ENCODE measurements around the gene STK32C. TPM values are rescaled to one million over a fixed set of nuclear protein-coding genes. Genes with fewer than 3 reads are reported as not detected.

Gene STK32C
- polyA plus RNA-seq, 1 donor from 2014 or later = 23.2 TPM

GRCh38 chr10:132257271-132257670, 50.5 kb downstream of the STK32C start:
- H4K20me1 ChIP-seq (ENCODE audit: insufficient read depth) = no peaks in the 10 kb centered on the region
- H3K9me2 ChIP-seq (ENCODE audit: insufficient read depth, low read length) = no peaks in the 10 kb centered on the region
- no peaks in the 10 kb centered on the region for H3K9me3 ChIP-seq (ENCODE audit: low read length)
- H3F3A ChIP-seq (ENCODE audit: insufficient read depth, low read length, poor library complexity, severe bottlenecking) = no peaks in the 10 kb centered on the region
- H2AFZ ChIP-seq (ENCODE audit: low read depth, low read length) = no peak overlapping the region
- H3K4me2 ChIP-seq (ENCODE audit: low read length) = no peak overlapping the region
- no peak overlapping the region for H3K27ac ChIP-seq (ENCODE audit: low read length)
- H3K9ac ChIP-seq (ENCODE audit: low read length) = no peak overlapping the region
- H3K36me3 ChIP-seq (ENCODE audit: insufficient read depth, low read length) = no peaks in the 10 kb centered on the region
- TF ChIP-seq MXI1 (conservative IDR thresholded peaks at IDR 0.05; ENCODE audit: poor library complexity, severe bottlenecking) (no peak), SMC3 (conservative IDR thresholded peaks at IDR 0.05; ENCODE audit: poor library complexity) (no peak)
- no peaks in the 10 kb centered on the region for H3K79me2 ChIP-seq (replicated peaks; ENCODE audit: insufficient read depth, low read length)
- H3K27me3 ChIP-seq (ENCODE audit: insufficient read depth, low read depth, low read length) = no peaks in the 10 kb centered on the region
- H3K4me3 ChIP-seq (ENCODE audit: low read length) = no peak overlapping the region

GRCh38 chr10:132256866-132257265, 50.9 kb downstream of the STK32C start:
- no peaks in the 10 kb centered on the region for H3K36me3 ChIP-seq (ENCODE audit: insufficient read depth, low read length)
- H3K27me3 ChIP-seq (ENCODE audit: insufficient read depth, low read depth, low read length) = no peaks in the 10 kb centered on the region
- H3K4me2 ChIP-seq (ENCODE audit: low read length) = no peak overlapping the region
- no peak overlapping the region for H3K27ac ChIP-seq (ENCODE audit: low read length)
- H4K20me1 ChIP-seq (ENCODE audit: insufficient read depth) = no peaks in the 10 kb centered on the region
- no peak overlapping the region for H2AFZ ChIP-seq (ENCODE audit: low read depth, low read length)
- H3K9me3 ChIP-seq (ENCODE audit: low read length) = no peaks in the 10 kb centered on the region
- H3F3A ChIP-seq (ENCODE audit: insufficient read depth, low read length, poor library complexity, severe bottlenecking) = no peaks in the 10 kb centered on the region
- no peaks in the 10 kb centered on the region for H3K79me2 ChIP-seq (replicated peaks; ENCODE audit: insufficient read depth, low read length)
- no peaks in the 10 kb centered on the region for H3K9me2 ChIP-seq (ENCODE audit: insufficient read depth, low read length)
- no peak overlapping the region for H3K9ac ChIP-seq (ENCODE audit: low read length)
- no peak overlapping the region for H3K4me3 ChIP-seq (ENCODE audit: low read length)
- TF ChIP-seq POLR2AphosphoS5 (IDR thresholded peaks at IDR 0.05) (no peak), RAD21 (conservative IDR thresholded peaks at IDR 0.05) (no peak), CTCF (IDR thresholded peaks at IDR 0.05; ENCODE audit: poor library complexity, severe bottlenecking) (no peak), REST (IDR thresholded peaks at IDR 0.05; ENCODE audit: borderline replicate concordance) (no peak), EP300 (conservative IDR thresholded peaks at IDR 0.05; ENCODE audit: poor library complexity, severe bottlenecking) (no peak), EZH2 (IDR thresholded peaks at IDR 0.05; ENCODE audit: borderline replicate concordance, insufficient read depth, low read length, poor library complexity, severe bottlenecking) (no peak), MXI1 (conservative IDR thresholded peaks at IDR 0.05; ENCODE audit: poor library complexity, severe bottlenecking) (no peak), SMC3 (conservative IDR thresholded peaks at IDR 0.05; ENCODE audit: poor library complexity) (no peak), TAF1 (IDR thresholded peaks at IDR 0.05; ENCODE audit: low read depth) (no peak)

Data from neural cell (in vitro differentiated cells).